GM06990 (cell line): ENCODE results near the gene HOXA3.

Experiments used
- DNase-seq: peaks from one replicate; pipeline ENCODE4 v3.0.0-alpha.2; 2011; ENCODE audit not compliant: insufficient read length; ENCODE audit errors: extremely low read depth
- H3K27me3 ChIP-seq: replicated peaks from 2 replicates; pipeline ENCODE4 v1.6.0; 2011; ENCODE audit warnings: low read length; ENCODE audit not compliant: control insufficient read depth, insufficient read depth
- H3K36me3 ChIP-seq: 2 replicates; pipeline ENCODE4 v1.5.1; 2011; ENCODE audit warnings: low read length; ENCODE audit not compliant: control insufficient read depth, insufficient read depth
- H3K4me3 ChIP-seq: replicated peaks from 2 replicates; pipeline ENCODE4 v1.5.1; 2011; ENCODE audit warnings: low read depth, mild to moderate bottlenecking, control low read depth, low read length
- CTCF ChIP-seq: IDR thresholded peaks from 2 replicates; pipeline ENCODE4 v1.5.1; 2011; ENCODE audit warnings: low read length, control low read depth, mild to moderate bottlenecking, inconsistent platforms; ENCODE audit not compliant: insufficient read depth, poor library complexity, severe bottlenecking

Gene HOXA3

GRCh38 chr7:27147199-27148030 lies 5.0 kb downstream of the HOXA3 start, which contains the start of gene HOXA6:
Gene HOXA6 (minus strand): TSS chr7:27147774. CDS start chr7:27147749, 25 bp downstream.
- Histone ChIP-seq H3K4me3 (no peak within 1 kb of the TSS), H3K27me3 (peaks cover 2% of the 10 kb centered on the region; the same call in 1 of the 2 replicates), H3K36me3 (no peaks in the 10 kb centered on the region)
- DNase-seq, result no peak
- TF ChIP-seq CTCF, result no peak

- DNase-seq, result no peak
- H3K4me3 ChIP-seq, result no peak overlapping the region
- peaks cover 2% of the 10 kb centered on the region; the same call in 1 of the 2 replicates for H3K27me3 ChIP-seq
- H3K36me3 ChIP-seq, result no peaks in the 10 kb centered on the region
- TF ChIP-seq CTCF, result no peak
Measured at GRCh38 chr7:27146491-27147198, 5.7 kb downstream of the HOXA3 start.

- no peak for DNase-seq
- Histone ChIP-seq H3K36me3 (no peaks in the 10 kb centered on the region), H3K27me3 (peaks cover 2% of the 10 kb centered on the region; the same call in 1 of the 2 replicates), H3K4me3 (no peak overlapping the region)
- no peak for TF ChIP-seq CTCF
Measured at GRCh38 chr7:27145914-27146412, 6.4 kb downstream of the HOXA3 start.

DNA sequence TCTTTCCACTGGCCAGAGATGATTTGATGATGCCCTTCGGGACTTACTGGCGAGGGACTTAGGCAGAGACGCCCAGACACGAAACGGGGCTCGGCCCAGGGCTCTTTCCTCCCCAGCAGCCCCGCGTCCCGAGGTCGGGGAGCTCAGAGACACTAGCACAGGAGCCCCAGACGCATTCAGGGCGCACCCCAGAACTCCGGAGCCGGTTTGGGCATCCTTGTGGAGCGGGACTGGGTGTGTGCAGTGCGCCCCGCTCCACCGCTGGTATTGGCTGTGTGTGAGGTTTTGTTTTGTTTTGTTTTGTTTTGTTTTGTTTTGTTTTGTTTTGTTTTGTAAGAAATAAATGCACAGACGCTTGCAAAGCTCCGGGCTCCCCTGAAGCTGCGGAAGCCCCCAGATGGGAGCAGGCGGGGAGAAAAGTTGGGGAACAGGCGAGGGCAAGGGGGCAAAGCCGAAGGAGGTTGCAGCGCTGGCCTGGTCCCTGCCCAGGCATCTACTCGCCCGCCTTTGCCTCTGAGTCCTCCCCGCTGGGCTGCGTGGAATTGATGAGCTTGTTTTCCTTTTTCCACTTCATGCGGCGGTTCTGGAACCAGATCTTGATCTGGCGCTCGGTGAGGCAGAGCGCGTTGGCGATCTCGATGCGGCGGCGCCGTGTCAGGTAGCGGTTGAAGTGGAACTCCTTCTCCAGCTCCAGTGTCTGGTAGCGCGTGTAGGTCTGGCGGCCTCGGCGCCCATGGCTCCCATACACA lies 7.0 kb downstream of the HOXA3 start:
- no peak for DNase-seq
- Histone ChIP-seq H3K36me3 (no peaks in the 10 kb centered on the region), H3K27me3 (peaks cover 2% of the 10 kb centered on the region; the same call in 1 of the 2 replicates), H3K4me3 (no peak overlapping the region)
- no peak for TF ChIP-seq CTCF

GRCh38 chr7:27144781-27145164 lies 7.6 kb downstream of the HOXA3 start:
- no peak for DNase-seq
- Histone ChIP-seq H3K27me3 (peaks cover 2% of the 10 kb centered on the region; the same call in 1 of the 2 replicates), H3K36me3 (no peaks in the 10 kb centered on the region), H3K4me3 (no peak overlapping the region)
- TF ChIP-seq CTCF, result no peak
